LNCaP clone FGC (cell line): ENCODE data around the gene F3.

ENCODE experiments used
- DNase-seq: peaks from one replicate; pipeline ENCODE4 v3.0.0-alpha.2; 2011; ENCODE audit warnings: low read depth
- H3K4me3 ChIP-seq: 2 replicates; pipeline ENCODE4 v1.5.1; 2011; ENCODE audit warnings: mild to moderate bottlenecking, low read depth, low read length, control low read depth
- CTCF ChIP-seq: IDR thresholded peaks from 2 replicates; pipeline ENCODE4 v1.5.1; 2012; ENCODE audit warnings: mild to moderate bottlenecking; ENCODE audit not compliant: control insufficient read depth, insufficient read depth; ENCODE audit errors: extremely low read depth

F3 gene

GRCh38 chr1:94496076-94496755, 45.3 kb downstream of the F3 start:
- DNase-seq = no peak
- H3K4me3 ChIP-seq = no peak overlapping the region
- no peak for TF ChIP-seq CTCF

GRCh38 chr1:94490556-94490955, 51.0 kb downstream of the F3 start:
- no peak for TF ChIP-seq CTCF
- H3K4me3 ChIP-seq = no peak overlapping the region

GRCh38 chr1:94486990-94487389, 54.6 kb downstream of the F3 start:
- no peak for DNase-seq
- H3K4me3 ChIP-seq = no peak overlapping the region
- no peak for TF ChIP-seq CTCF

More at GRCh38 chr1:94490556-94490955, 51.0 kb downstream of the F3 start:
- peak; percentile 81 for DNase-seq

GRCh38 chr1:94481473-94481933, 60.1 kb downstream of the F3 start:
- TF ChIP-seq CTCF = peak; percentile 78
- no peak for DNase-seq
- no peak overlapping the region for H3K4me3 ChIP-seq

- no peak for DNase-seq
- TF ChIP-seq CTCF = no peak
- H3K4me3 ChIP-seq = no peak overlapping the region
Measured at GRCh38 chr1:94479682-94480081, 61.9 kb downstream of the F3 start.
